ENCODE results near the gene KCNAB1. TPM values are rescaled to one million over a fixed set of nuclear protein-coding genes. Genes with fewer than 3 reads are reported as not detected.

Gene KCNAB1
- total RNA-seq, 1 donor from 2014 or later = 3.9 TPM

DNA sequence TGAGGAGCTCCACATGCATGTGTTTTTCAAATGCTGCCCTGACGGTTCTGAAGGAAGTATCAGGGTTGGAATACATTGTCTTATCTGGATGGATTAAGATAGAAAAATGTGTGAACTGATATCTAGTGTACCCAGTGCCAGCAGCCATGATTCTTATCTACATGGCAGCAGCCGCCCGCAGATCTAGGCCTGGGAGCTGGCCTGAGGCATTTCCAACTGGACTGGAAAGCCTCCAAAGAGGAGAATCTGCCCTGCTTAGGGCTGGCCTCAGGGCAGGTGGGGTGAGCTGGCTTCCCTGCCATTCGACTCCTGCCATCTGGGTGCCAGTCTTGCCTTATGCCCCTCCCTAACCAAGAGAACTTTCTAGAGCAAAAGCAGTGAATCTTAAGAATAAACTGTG, 308.7 kb downstream of the KCNAB1 start:
- Histone ChIP-seq H3K36me3 (no peaks in the 10 kb centered on the region), H3K4me3 (no peak overlapping the region), H3K27me3 (no peaks in the 10 kb centered on the region), H3K9me3 (no peaks in the 10 kb centered on the region), H3K4me1 (no peaks in the 10 kb centered on the region), H3K27ac (no peak overlapping the region)
- intact Hi-C loops (cut with DNase I) = no loop called here
- TF ChIP-seq POLR2A (IDR thresholded peaks at IDR 0.05) (no peak), POLR2AphosphoS5 (IDR thresholded peaks at IDR 0.05; ENCODE audit: insufficient read depth in 1 of 2, low read depth in 1 of 2) (no peak)
- TF ChIP-seq, protein P1, sequence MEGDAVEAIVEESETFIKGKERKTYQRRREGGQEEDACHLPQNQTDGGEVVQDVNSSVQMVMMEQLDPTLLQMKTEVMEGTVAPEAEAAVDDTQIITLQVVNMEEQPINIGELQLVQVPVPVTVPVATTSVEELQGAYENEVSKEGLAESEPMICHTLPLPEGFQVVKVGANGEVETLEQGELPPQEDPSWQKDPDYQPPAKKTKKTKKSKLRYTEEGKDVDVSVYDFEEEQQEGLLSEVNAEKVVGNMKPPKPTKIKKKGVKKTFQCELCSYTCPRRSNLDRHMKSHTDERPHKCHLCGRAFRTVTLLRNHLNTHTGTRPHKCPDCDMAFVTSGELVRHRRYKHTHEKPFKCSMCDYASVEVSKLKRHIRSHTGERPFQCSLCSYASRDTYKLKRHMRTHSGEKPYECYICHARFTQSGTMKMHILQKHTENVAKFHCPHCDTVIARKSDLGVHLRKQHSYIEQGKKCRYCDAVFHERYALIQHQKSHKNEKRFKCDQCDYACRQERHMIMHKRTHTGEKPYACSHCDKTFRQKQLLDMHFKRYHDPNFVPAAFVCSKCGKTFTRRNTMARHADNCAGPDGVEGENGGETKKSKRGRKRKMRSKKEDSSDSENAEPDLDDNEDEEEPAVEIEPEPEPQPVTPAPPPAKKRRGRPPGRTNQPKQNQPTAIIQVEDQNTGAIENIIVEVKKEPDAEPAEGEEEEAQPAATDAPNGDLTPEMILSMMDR (IDR thresholded peaks at IDR 0.05) = no peak
- no peak for DNase-seq (ENCODE audit: extremely low spot score in 2 of 2)

GRCh38 chr3:156431334-156432124, 311.2 kb downstream of the KCNAB1 start:
- Histone ChIP-seq H3K27me3 (no peaks in the 10 kb centered on the region), H3K36me3 (no peaks in the 10 kb centered on the region), H3K27ac (no peak overlapping the region), H3K9me3 (no peaks in the 10 kb centered on the region), H3K4me1 (no peaks in the 10 kb centered on the region), H3K4me3 (no peak overlapping the region)
- intact Hi-C loops (cut with DNase I) = no loop called here
- TF ChIP-seq POLR2AphosphoS5 (IDR thresholded peaks at IDR 0.05; ENCODE audit: insufficient read depth in 1 of 2, low read depth in 1 of 2) (no peak), POLR2A (IDR thresholded peaks at IDR 0.05) (no peak)
- TF ChIP-seq, protein P1 (IDR thresholded peaks at IDR 0.05) = no peak
- no peak for DNase-seq (ENCODE audit: extremely low spot score in 2 of 2)

DNA sequence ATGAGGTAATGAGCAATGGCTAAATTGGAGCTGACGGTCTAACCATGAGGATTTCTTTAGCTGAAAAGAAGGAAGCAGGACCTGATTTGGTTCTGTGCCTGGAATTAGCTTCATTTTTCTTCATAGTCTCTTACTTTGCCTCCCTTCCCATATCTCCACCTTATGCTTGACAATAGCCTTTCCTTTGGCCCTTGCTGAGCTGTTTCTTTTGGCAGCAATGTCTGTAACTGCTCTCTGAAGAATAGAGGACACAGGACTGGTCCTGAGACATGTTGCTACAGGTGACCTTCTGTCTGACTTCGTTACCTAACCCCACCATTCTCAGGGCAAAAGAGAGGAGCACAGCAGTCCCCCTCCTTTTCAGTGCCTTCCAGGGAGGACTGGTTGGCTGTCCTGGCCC, 312.2 kb downstream of the KCNAB1 start:
- Histone ChIP-seq H3K4me1 (no peaks in the 10 kb centered on the region), H3K27ac (no peak overlapping the region), H3K27me3 (no peaks in the 10 kb centered on the region), H3K36me3 (no peaks in the 10 kb centered on the region), H3K9me3 (no peaks in the 10 kb centered on the region), H3K4me3 (no peak overlapping the region)
- TF ChIP-seq, protein P1 (IDR thresholded peaks at IDR 0.05) = no peak
- TF ChIP-seq POLR2A (IDR thresholded peaks at IDR 0.05) (no peak), POLR2AphosphoS5 (IDR thresholded peaks at IDR 0.05; ENCODE audit: insufficient read depth in 1 of 2, low read depth in 1 of 2) (no peak)
- DNase-seq (ENCODE audit: extremely low spot score in 2 of 2) = no peak
- intact Hi-C loops (cut with DNase I) = no loop called here

- Histone ChIP-seq H3K27ac (no peak overlapping the region), H3K9me3 (no peaks in the 10 kb centered on the region), H3K27me3 (no peaks in the 10 kb centered on the region), H3K36me3 (no peaks in the 10 kb centered on the region), H3K4me3 (no peak overlapping the region), H3K4me1 (no peaks in the 10 kb centered on the region)
- no peak for TF ChIP-seq POLR2A (IDR thresholded peaks at IDR 0.05)
- TF ChIP-seq, protein P1 (IDR thresholded peaks at IDR 0.05) = no peak
- no peak for TF ChIP-seq POLR2AphosphoS5 (IDR thresholded peaks at IDR 0.05; ENCODE audit: insufficient read depth in 1 of 2, low read depth in 1 of 2)
- no peak for DNase-seq (ENCODE audit: extremely low spot score in 2 of 2)
- intact Hi-C loops (cut with DNase I) = no loop called here
Observed at GRCh38 chr3:156433138-156433537, 312.8 kb downstream of the KCNAB1 start.

DNA sequence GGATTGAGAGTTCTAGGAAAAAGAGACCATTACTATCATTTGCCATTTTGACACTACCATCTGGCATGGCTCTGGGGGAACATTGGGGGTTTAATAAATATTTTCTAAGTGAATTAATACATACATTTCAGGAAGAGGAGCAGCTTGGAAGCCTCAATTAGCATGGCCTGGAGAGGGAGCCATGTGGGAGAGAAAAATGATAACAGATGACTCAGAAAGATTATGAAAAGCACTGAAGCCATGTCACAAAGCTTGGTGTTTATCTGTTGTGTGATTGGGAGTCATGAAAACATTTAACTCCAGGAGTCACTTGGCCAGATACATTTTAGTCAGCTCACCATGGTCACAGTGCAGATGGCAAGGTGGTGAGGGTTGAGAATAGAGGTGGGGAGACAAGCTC, 313.5 kb downstream of the KCNAB1 start:
- Histone ChIP-seq H3K4me3 (no peak overlapping the region), H3K27me3 (no peaks in the 10 kb centered on the region), H3K36me3 (no peaks in the 10 kb centered on the region), H3K4me1 (no peaks in the 10 kb centered on the region), H3K9me3 (no peaks in the 10 kb centered on the region), H3K27ac (no peak overlapping the region)
- DNase-seq (ENCODE audit: extremely low spot score in 2 of 2) = no peak
- intact Hi-C loops (cut with DNase I) = no loop called here
- TF ChIP-seq, protein P1 (IDR thresholded peaks at IDR 0.05) = no peak
- TF ChIP-seq POLR2AphosphoS5 (IDR thresholded peaks at IDR 0.05; ENCODE audit: insufficient read depth in 1 of 2, low read depth in 1 of 2) (no peak), POLR2A (IDR thresholded peaks at IDR 0.05) (no peak)
